H1 (cell line): ENCODE measurements around the gene MOB2. TPM values are rescaled to one million over a fixed set of nuclear protein-coding genes. Genes with fewer than 3 reads are reported as not detected.
A peak's percentile ranks its signal among the peaks of the same experiment; 100 is the strongest.

Experiments used
- CTCF ChIA-PET: fragments of 300-600 bp; sonication (Branson Sonifier 250); formaldehyde crosslinking; loops from one replicate; lab custom pipeline; 2021; ENCODE audit not compliant: partially characterized antibody; lab: Charles Lee
- POLR2A ChIA-PET: fragments of 300-600 bp; sonication (Branson Sonifier 250); formaldehyde crosslinking; loops from one replicate; lab custom pipeline; 2021; ENCODE audit warnings: inconsistent platforms; ENCODE audit not compliant: partially characterized antibody; lab: Charles Lee
- DNase-seq, 2 experiments: peaks; one replicate each; pipeline versions ENCODE4 v3.0.0 to v3.0.0-alpha.2; 2010 to 2022; ENCODE audit warnings: low spot score in 2 of 2, low read depth in 1 of 2, mixed read lengths in 1 of 2
- FAIRE-seq: peaks from 2 replicates; lab custom pipeline; 2011; peaks lifted over from hg19 to GRCh38; lab: Jason Lieb, UNC
- H2AFZ ChIP-seq: 2 replicates; pipeline ENCODE4 v1.8.1; 2012; ENCODE audit warnings: low read length, inconsistent platforms
- H2AK5ac ChIP-seq: 2 replicates; pipeline ENCODE4 v1.6.1; 2013; ENCODE audit warnings: low read depth, low read length
- H2BK120ac ChIP-seq: replicated peaks from 2 replicates; pipeline ENCODE3; 2013; ENCODE audit warnings: low read depth, low read length, inconsistent platforms
- H2BK12ac ChIP-seq: 2 replicates; pipeline ENCODE4 v1.6.1; 2013; ENCODE audit warnings: low read depth, low read length
- H2BK15ac ChIP-seq: 2 replicates; pipeline ENCODE4 v1.6.1; 2013; ENCODE audit warnings: low read length
- H2BK20ac ChIP-seq: 2 replicates; pipeline ENCODE4 v1.6.1; 2013; ENCODE audit warnings: low read length
- H2BK5ac ChIP-seq: 2 replicates; pipeline ENCODE4 v1.6.1; 2013; ENCODE audit warnings: low read depth, low read length
- H3K14ac ChIP-seq: 2 replicates; pipeline ENCODE4 v1.6.1; 2013; ENCODE audit warnings: inconsistent platforms; ENCODE audit not compliant: insufficient read length
- H3K18ac ChIP-seq: 2 replicates; pipeline ENCODE4 v1.6.1; 2013; ENCODE audit warnings: low read length; ENCODE audit errors: extremely low read depth
- H3K23ac ChIP-seq: 2 replicates; pipeline ENCODE4 v1.6.1; 2013; ENCODE audit warnings: inconsistent platforms; ENCODE audit not compliant: insufficient read length
- H3K23me2 ChIP-seq: 2 replicates; pipeline ENCODE4 v1.6.1; 2013; ENCODE audit warnings: low read depth, low read length
- H3K27ac ChIP-seq: 2 replicates; pipeline ENCODE4 v1.6.1; 2011; ENCODE audit warnings: low read depth, low read length, inconsistent platforms
- H3K27me3 ChIP-seq, 4 experiments: replicated peaks in 1 of 4; 1 replicate in 1 of 4; 2 replicates in 3 of 4; pipeline versions ENCODE4 v1.6.1 to v1.8.1; 2011 to 2013; ENCODE audit warnings: low read length in 3 of 4, mild to moderate bottlenecking in 3 of 4, inconsistent platforms in 2 of 4, mixed read lengths in 2 of 4, moderate library complexity in 1 of 4; ENCODE audit not compliant: control insufficient read depth in 3 of 4, insufficient read depth in 3 of 4; ENCODE audit errors: extremely low read depth in 1 of 4
- H3K36me3 ChIP-seq, 4 experiments: 2 replicates each; pipeline versions ENCODE4 v1.6.1 to v1.8.1; 2011 to 2013; ENCODE audit warnings: mild to moderate bottlenecking in 4 of 4, low read length in 3 of 4, moderate library complexity in 2 of 4, control low read depth in 1 of 4, inconsistent platforms in 1 of 4; ENCODE audit not compliant: insufficient read depth in 4 of 4, control insufficient read depth in 2 of 4
- H3K4ac ChIP-seq: replicated peaks from 2 replicates; pipeline ENCODE3; 2013; ENCODE audit warnings: low read length, low read depth, mixed read lengths, inconsistent platforms; ENCODE audit not compliant: insufficient read length
- H3K4me1 ChIP-seq, 4 experiments: replicated peaks in 1 of 4; 1 replicate in 1 of 4; 2 replicates in 3 of 4; pipeline versions ENCODE4 v1.6.1 to v1.8.1; 2011 to 2013; ENCODE audit warnings: low read length in 3 of 4, inconsistent platforms in 2 of 4, mixed read lengths in 1 of 4; ENCODE audit not compliant: insufficient read depth in 4 of 4, control insufficient read depth in 3 of 4
- H3K4me2 ChIP-seq, 2 experiments: 2 replicates each; pipeline versions ENCODE4 v1.6.1 to v1.8.1; 2011 to 2013; ENCODE audit warnings: low read depth in 2 of 2, low read length in 2 of 2, control low read depth in 1 of 2, inconsistent platforms in 1 of 2, mild to moderate bottlenecking in 1 of 2; ENCODE audit not compliant: insufficient read depth in 1 of 2
- H3K4me3 ChIP-seq, 4 experiments: fragments of 200-600, 300-600 bp in 1 of 4; sonication (generic), shearing (Covaris generic), sonication (Bioruptor Twin) in 1 of 4; 2 replicates each; pipeline versions ENCODE4 v1.5.1 to v1.8.1; 2011 to 2016; ENCODE audit warnings: low read length in 4 of 4, low read depth in 3 of 4, control low read depth in 2 of 4, inconsistent platforms in 2 of 4, mild to moderate bottlenecking in 2 of 4, mixed read lengths in 1 of 4, moderate library complexity in 1 of 4; ENCODE audit not compliant: insufficient read depth in 2 of 4; ENCODE audit errors: extremely low read depth in 1 of 4
- H3K56ac ChIP-seq: replicated peaks from 2 replicates; pipeline ENCODE3; 2013; ENCODE audit warnings: low read depth, mild to moderate bottlenecking, mixed read lengths, low read length, inconsistent platforms; ENCODE audit not compliant: insufficient read length
- H3K79me1 ChIP-seq: 2 replicates; pipeline ENCODE4 v1.6.1; 2013; ENCODE audit warnings: low read depth, low read length, control low read depth
- H3K79me2 ChIP-seq, 2 experiments: 2 replicates each; pipeline versions ENCODE4 v1.6.1 to v1.8.1; 2012 to 2013; ENCODE audit warnings: low read length in 2 of 2, mild to moderate bottlenecking in 2 of 2, inconsistent platforms in 1 of 2; ENCODE audit not compliant: insufficient read depth in 2 of 2, control insufficient read depth in 1 of 2
- H3K9ac ChIP-seq, 4 experiments: replicated peaks in 1 of 4; 1 replicate in 1 of 4; 2 replicates in 3 of 4; pipeline versions ENCODE4 v1.6.1 to v1.8.1; 2011 to 2013; ENCODE audit warnings: low read depth in 3 of 4, low read length in 3 of 4, control low read depth in 2 of 4, mild to moderate bottlenecking in 2 of 4, moderate library complexity in 2 of 4, inconsistent platforms in 1 of 4; ENCODE audit errors: extremely low read depth in 1 of 4
- H3K9me3 ChIP-seq, 2 experiments: 2 replicates each; pipeline versions ENCODE4 v1.6.1 to v1.8.1; 2012 to 2013; ENCODE audit warnings: mild to moderate bottlenecking in 2 of 2, moderate library complexity in 2 of 2, control low read depth in 1 of 2, inconsistent platforms in 1 of 2, low read depth in 1 of 2, low read length in 1 of 2, mixed read lengths in 1 of 2; ENCODE audit not compliant: insufficient read depth in 2 of 2
- H4K20me1 ChIP-seq, 2 experiments: replicated peaks in 1 of 2; 2 replicates each; pipeline versions ENCODE3 to v1.8.1; 2011 to 2013; ENCODE audit warnings: inconsistent platforms in 2 of 2, low read length in 2 of 2, mild to moderate bottlenecking in 1 of 2; ENCODE audit not compliant: insufficient read depth in 2 of 2, control insufficient read depth in 1 of 2
- H4K5ac ChIP-seq: 2 replicates; pipeline ENCODE4 v1.6.1; 2013; ENCODE audit warnings: low read length, low read depth, mixed read lengths, inconsistent platforms; ENCODE audit not compliant: insufficient read length
- H4K8ac ChIP-seq: 2 replicates; pipeline ENCODE4 v1.8.0; 2013; ENCODE audit warnings: mild to moderate bottlenecking, moderate library complexity, low read length, inconsistent platforms; ENCODE audit not compliant: insufficient read depth; ENCODE audit errors: extremely low read depth
- H4K91ac ChIP-seq: replicated peaks from 2 replicates; pipeline ENCODE3; 2013; ENCODE audit warnings: low read length, mixed read lengths, inconsistent platforms; ENCODE audit not compliant: insufficient read length
- CHD2 ChIP-seq: IDR thresholded peaks from 2 replicates; pipeline ENCODE4 v1.6.1; 2012; ENCODE audit warnings: low read length, improper control_type of control experiment
- E2F6 ChIP-seq: IDR thresholded peaks from 2 replicates; pipeline ENCODE4 v1.6.1; 2012; ENCODE audit warnings: inconsistent platforms
- EZH2 ChIP-seq: fragments of 200-600 bp; sonication (generic); IDR thresholded peaks from 2 replicates; pipeline ENCODE4 v1.7.1; 2012; ENCODE audit warnings: low read depth, mild to moderate bottlenecking, moderate library complexity, low read length, inconsistent platforms; ENCODE audit not compliant: severe bottlenecking
- GTF2F1 ChIP-seq: IDR thresholded peaks from 2 replicates; pipeline ENCODE4 v1.6.1; 2012; ENCODE audit warnings: low read depth, low read length, improper control_type of control experiment, borderline replicate concordance
- KDM1A ChIP-seq: fragments of 200-600, 300-600 bp; sonication (generic); IDR thresholded peaks from 2 replicates; pipeline ENCODE4 v1.7.1; 2016; ENCODE audit warnings: mild to moderate bottlenecking, low read length, borderline replicate concordance
- NANOG ChIP-seq: IDR thresholded peaks from 2 replicates; pipeline ENCODE4 v1.6.1; 2011; ENCODE audit warnings: low read length, low read depth, mild to moderate bottlenecking, inconsistent platforms; ENCODE audit not compliant: insufficient read depth, poor library complexity, severe bottlenecking
- NRF1 ChIP-seq: IDR thresholded peaks from 2 replicates; pipeline ENCODE4 v1.6.1; 2011; ENCODE audit warnings: mild to moderate bottlenecking, low read depth, low read length, improper control_type of control experiment
- POLR2A ChIP-seq, 2 experiments: IDR thresholded peaks; 1 replicate in 1 of 2; 2 replicates in 1 of 2; pipeline ENCODE4 v1.6.1; 2011; ENCODE audit warnings: low read depth in 2 of 2, low read length in 2 of 2, mild to moderate bottlenecking in 2 of 2; ENCODE audit errors: control extremely low read depth in 1 of 2
- RAD21 ChIP-seq, 2 experiments: IDR thresholded peaks in 1 of 2; conservative IDR thresholded peaks in 1 of 2; 2 replicates each; pipeline ENCODE4 v1.6.1; 2011; ENCODE audit warnings: low read depth in 2 of 2, low read length in 2 of 2, improper control_type of control experiment in 1 of 2, inconsistent platforms in 1 of 2, mild to moderate bottlenecking in 1 of 2, moderate library complexity in 1 of 2
- RFX5 ChIP-seq: IDR thresholded peaks from 2 replicates; pipeline ENCODE4 v1.6.1; 2011; ENCODE audit warnings: low read depth, low read length, improper control_type of control experiment, borderline replicate concordance
- SP1 ChIP-seq: IDR thresholded peaks from 2 replicates; pipeline ENCODE4 v1.6.1; 2011; ENCODE audit warnings: low read depth, low read length
- TAF1 ChIP-seq: IDR thresholded peaks from 2 replicates; pipeline ENCODE4 v1.6.1; 2011; ENCODE audit warnings: mild to moderate bottlenecking, low read depth, low read length
- WGBS, 2 experiments: shearing (Covaris generic) in 1 of 2; methylation state at CpG; one replicate each; pipeline versions ENCODE4 v1.1.6 to v1.1.7; 2013 to 2015; ENCODE audit warnings: low lambda C conversion rate in 2 of 2, mixed read lengths in 2 of 2, inconsistent platforms in 1 of 2, low coverage in 1 of 2, missing lambda C conversion rate in 1 of 2; ENCODE audit not compliant: insufficient replicate concordance in 2 of 2, insufficient coverage in 1 of 2, insufficient read length in 1 of 2; ENCODE audit errors: extremely low coverage in 1 of 2, missing lambda C conversion rate in 1 of 2; 5-methylcytosine and 5-hydroxymethylcytosine counted together
- polyA plus RNA-seq, 7 experiments: library from polyadenylated mRNA; depleted of rRNA in 3 of 7; stranded (reverse) in 5 of 7; unstranded in 2 of 7; fragments of >200 nt in 5 of 7; fragments of 200-250 nt in 2 of 7; gene quantifications; 1 replicate in 5 of 7; 2 replicates in 1 of 7; 4 replicates in 1 of 7; pipeline versions ENCODE4 v1.2.1 to v1.2.3, GENCODE V29; 2011 to 2013; ENCODE audit warnings: missing spikeins in 2 of 7, mixed read lengths in 2 of 7
- total RNA-seq: library from RNA; stranded (reverse); fragmentation: NEBNext Ultra II Directional; extraction: Animal tissue kit (Norgen Biotek cat#: 25700); gene quantifications from 2 replicates; pipeline ENCODE4 v1.2.1, GENCODE V29; 2021
- TF ChIP-seq, protein P1 (sequence below): IDR thresholded peaks from 2 replicates; pipeline ENCODE4 v1.6.1; 2012; ENCODE audit warnings: inconsistent platforms

Gene MOB2
- total and polyA plus RNA-seq, 2 of the 8 experiments (the other 6 are each of a cell fraction or from before 2014, with no cell fraction given) = 18.6 to 28.2 TPM

GRCh38 chr11:1481483-1481825 lies 5.1 kb downstream of the MOB2 start:
- Histone ChIP-seq H3K79me2 (no peaks in the 10 kb centered on the region; a peak in 1 of 4 replicates), H3K27me3 (no peaks in the 10 kb centered on the region), H2BK12ac (no peak overlapping the region), H3K4ac (no peak overlapping the region), H4K20me1 (peaks cover 0 to 12% of the 10 kb centered on the region in 2 experiments), H3K14ac (no peak overlapping the region), H3K79me1 (peaks cover 6% of the 10 kb centered on the region), H2BK15ac (no peak overlapping the region), H3K56ac (no peak overlapping the region), H4K8ac (no peak overlapping the region), H3K4me2 (no peak overlapping the region), H3K23me2 (no peaks in the 10 kb centered on the region), H4K5ac (no peak overlapping the region), H2BK5ac (no peak overlapping the region; the same call in 1 of the 2 replicates), H2BK20ac (no peak overlapping the region), H3K4me3 (no peak overlapping the region), H2AK5ac (no peak overlapping the region), H3K9me3 (no peaks in the 10 kb centered on the region), H4K91ac (no peak overlapping the region), H2AFZ (no peak overlapping the region), H3K27ac (0 out of 2 replicates have a peak overlapping the region, but pooled peaks have one; percentile 38), H3K4me1 (peaks cover 0 to 5% (median under 1%) of the 10 kb centered on the region in 4 experiments; a peak in 2 of 7 replicates), H3K23ac (no peak overlapping the region), H3K9ac (no peak overlapping the region), H3K18ac (no peak overlapping the region), H3K36me3 (no peaks in the 10 kb centered on the region; a peak in 1 of 8 replicates), H2BK120ac (no peak overlapping the region)
- ChIA-PET CTCF (interaction anchor here (1.1 to 5.2 kb wide), 10 partner anchors 8 to 277 kb away, joined by 3 to 34 read pairs (median 4); no protein-coding TSS in a partner anchor), POLR2A (interaction anchor here (1.0 kb wide), 1 partner anchor 9 kb away, joined by 3 read pairs; no protein-coding TSS in a partner anchor)
- no peak for FAIRE-seq
- WGBS, 2 experiments = 95% methylated on average over 2 of the region's 2 CpGs; no CpG with 5 or more reads in 1 of the 2 experiments
- DNase-seq = no peak
- TF ChIP-seq CHD2 (no peak), RFX5 (no peak), NANOG (no peak), EZH2 (no peak), POLR2A (IDR thresholded peaks at IDR 0.05; ENCODE audit: control extremely low read depth in 1 of 2, low read depth in 2 of 2, low read length in 2 of 2) (no peak), KDM1A (no peak), SP1 (no peak), NRF1 (no peak), RAD21 (IDR thresholded peaks at IDR 0.05 in 1 of 2, conservative IDR thresholded peaks at IDR 0.05 in 1 of 2; ENCODE audit: low read depth in 2 of 2, low read length in 2 of 2) (no peak), TAF1 (no peak), E2F6 (no peak), GTF2F1 (no peak)
- TF ChIP-seq, protein P1, sequence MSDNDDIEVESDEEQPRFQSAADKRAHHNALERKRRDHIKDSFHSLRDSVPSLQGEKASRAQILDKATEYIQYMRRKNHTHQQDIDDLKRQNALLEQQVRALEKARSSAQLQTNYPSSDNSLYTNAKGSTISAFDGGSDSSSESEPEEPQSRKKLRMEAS = no peak
